HG02840 (cell line): ENCODE measurements around the gene SYNPO2L.
"Not testable (repeated sequence)": the region's sequence is repeated elsewhere in the genome, so short reads cannot be mapped to it uniquely, and the experiment has no call there.

Source experiments
- ATAC-seq: cut with Tn5 transposase; IDR thresholded peaks from one replicate; pipeline ENCODE4 v1.9.1; 2021; ENCODE audit warnings: mild to moderate bottlenecking, moderate library complexity, moderate number of reproducible peaks; ENCODE audit not compliant: unreplicated experiment, low FRiP score

SYNPO2L gene

DNA sequence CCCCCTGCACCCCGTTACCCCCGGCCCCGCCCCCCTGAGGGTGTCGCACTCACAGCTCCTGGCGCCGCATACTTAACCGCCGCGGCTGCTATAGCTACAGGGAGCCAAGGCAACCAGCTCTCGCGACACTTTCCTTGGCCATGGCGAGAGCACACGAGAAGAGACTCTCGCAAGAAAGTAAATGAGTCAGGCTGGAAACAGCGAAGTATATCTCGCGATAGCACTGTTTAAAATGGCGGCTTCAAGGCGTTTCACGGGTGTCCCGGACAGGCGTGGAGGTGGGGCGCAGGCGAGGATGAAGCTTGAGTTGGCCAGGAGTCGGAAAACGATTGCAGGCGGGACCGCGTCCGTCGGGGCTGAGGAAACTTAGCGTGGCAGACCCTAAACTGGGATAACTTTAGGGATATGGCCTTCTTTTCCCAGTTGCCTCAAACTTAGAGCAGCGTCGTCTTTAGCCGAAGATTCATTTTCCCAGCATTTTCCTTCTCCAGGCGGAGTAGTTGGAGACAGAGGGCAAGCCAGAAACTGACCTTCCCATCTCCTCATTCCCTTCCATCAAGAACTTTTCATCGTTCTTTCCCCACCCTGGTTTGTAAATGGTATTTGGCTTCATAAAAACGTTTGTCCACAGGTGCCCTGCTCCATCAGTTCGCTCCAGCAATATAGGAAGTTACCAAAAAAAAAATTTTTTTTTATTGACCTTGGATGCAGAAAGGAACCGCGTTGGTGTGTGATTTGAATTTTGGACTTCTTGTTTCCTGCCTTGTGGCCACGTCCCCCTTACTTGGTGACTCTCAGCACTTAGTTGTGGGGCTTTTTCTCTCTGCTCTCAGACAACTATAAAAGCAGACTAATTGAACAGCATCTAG lies 29.7 kb downstream of the SYNPO2L start:
- peak; percentile 94 for ATAC-seq

DNA sequence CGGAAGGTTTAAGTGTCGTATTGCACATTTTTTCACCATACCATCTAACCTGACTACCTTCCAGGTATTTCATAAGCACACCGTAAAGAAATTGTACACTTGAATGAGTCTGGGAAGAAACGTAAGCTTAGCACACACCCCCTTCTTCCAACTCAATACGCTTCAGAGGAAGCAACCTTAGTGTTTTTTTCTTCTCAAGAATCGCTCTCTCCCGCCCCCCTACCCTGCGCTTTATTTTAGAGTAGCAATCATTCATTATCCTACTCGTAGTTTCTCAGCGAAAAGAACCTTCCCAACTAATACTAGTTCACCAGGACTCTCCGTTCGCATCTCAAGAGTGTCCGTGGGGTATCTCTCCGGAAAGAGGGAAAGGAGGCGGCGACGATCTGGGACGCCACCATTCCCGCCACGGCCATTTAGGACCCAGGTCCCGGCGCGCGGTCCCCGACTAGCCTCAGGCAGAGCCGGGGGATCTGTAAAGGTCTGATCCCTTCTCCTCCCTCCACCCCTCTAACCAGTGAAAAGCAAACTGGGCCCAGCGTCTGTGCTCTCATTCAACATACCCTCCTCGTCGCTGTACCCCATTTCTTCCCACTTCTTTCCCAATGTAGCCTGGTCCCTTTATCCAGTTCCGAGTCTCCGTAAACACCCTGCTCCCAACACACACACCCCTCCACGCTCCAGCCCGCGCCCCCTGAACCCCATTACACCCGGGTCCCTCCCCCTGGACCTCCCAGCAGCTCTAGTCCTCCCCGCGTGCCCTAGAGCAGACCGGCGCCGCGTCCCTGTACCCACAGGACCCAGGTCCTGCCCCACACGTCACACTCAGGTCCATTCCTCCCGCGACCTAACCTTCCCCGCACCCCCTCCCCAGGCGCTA lies 30.6 kb downstream of the SYNPO2L start:
- peak; percentile 24 for ATAC-seq

- ATAC-seq = no peak
These were observed 32.8 kb downstream of the SYNPO2L start for GRCh38 chr10:73623056-73623455.

DNA sequence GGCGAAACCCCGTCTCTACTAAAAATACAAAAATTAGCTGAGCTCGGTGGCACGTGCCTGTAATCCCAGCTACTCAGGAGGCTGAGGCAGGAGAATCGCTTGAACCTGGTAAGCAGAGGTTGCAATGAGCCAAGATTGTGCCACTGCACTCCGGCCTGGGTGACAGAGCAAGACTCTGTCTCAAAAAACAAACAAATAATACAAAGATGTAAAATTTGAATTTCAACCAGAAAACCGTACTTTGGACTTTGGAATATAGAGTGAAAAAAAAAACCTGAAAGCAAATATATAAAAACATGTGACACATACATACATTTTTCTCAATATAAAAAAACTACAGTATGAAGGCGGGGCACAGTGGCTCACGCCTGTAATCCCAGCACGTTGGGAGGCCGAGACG lies 34.9 kb downstream of the SYNPO2L start:
- ATAC-seq = not testable (repeated sequence)

GRCh38 chr10:73617143-73617542 lies 38.7 kb downstream of the SYNPO2L start:
- ATAC-seq = not testable (repeated sequence)

DNA sequence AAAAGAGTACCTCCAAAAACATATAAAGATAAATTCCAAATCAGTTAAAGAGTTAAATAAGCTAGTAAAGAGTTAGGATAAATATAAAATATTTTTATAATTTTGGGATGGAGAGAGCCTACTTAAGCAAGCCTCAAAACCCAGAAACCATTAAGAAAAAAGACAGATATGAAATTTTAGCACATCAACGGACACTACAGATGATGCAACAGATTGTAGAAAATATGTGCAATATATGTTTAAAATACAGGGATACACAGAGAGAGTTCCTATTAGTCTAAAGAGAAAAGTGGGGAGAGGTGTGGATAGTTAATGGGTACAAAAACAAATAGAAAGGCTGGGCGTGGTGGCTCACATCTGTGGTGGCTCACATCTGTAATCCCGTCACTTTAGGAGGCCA lies 41.1 kb downstream of the SYNPO2L start:
- no peak for ATAC-seq

DNA sequence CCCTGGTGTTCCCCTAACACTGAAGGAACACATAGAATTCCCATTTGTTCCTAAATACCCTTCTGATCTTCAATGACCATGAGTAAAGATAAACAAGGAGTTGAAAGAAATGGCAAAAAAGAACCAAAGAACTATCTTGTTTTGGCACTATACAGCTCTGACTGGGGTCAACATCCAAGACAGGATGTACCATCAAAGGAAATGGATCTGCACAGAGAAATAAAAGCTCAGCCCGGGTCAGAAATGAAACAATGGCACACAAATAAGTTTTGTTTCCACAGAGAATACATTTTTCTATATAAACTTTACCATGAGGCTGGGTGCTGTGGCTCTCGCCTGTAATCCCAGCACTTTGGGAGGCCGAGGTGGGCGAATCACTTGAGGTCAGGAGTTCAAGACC lies 46.7 kb downstream of the SYNPO2L start:
- ATAC-seq = no peak

- ATAC-seq = no peak
These were observed 54.3 kb downstream of the SYNPO2L start for GRCh38 chr10:73601486-73601921.

- no peak for ATAC-seq
These were observed 58.5 kb downstream of the SYNPO2L start for GRCh38 chr10:73597346-73597745.
